Measurements from ENCODE around the gene AMH. TPM values are rescaled to one million over a fixed set of nuclear protein-coding genes. Genes with fewer than 3 reads are reported as not detected.
A peak's percentile ranks its signal among the peaks of the same experiment; 100 is the strongest.

The AMH gene
- total RNA-seq, 1 experiment from 2014 or later, result 0.48 TPM

DNA sequence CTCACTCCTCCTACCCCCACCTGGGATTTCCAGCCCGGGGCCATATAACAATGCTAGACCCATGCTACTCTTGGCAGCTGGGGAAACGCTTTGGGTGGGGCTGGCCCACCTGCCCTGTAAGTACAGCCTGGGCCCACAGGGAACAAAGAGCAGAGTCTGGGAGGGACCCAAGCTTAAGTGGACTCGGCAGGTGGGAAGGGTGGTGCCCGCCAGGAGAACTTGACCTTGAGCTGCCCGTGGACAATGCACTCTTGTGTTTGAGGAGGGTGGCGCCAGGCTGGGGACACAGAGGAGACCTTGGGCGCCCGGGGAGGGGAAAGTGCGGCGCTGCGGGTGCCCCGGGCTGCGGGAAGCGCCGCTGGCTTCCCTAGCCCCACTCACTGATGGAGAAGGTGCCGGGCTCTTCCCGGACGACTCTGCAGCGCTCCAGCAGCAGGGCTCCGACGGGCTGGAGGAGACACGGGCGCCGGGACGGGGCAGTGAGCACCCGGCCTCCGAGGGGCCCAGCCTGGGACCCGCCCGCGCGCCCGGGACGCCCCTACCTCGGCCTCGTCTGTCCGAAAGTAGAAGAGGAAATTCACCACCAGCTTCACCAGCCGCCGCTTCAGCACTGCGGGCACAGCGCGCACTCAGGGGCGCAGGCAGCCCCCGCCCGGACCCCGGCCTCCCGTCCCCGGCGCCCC is 13.6 kb upstream of the AMH start:
- DNase-seq (ENCODE audit: low read depth), result no peak

DNA sequence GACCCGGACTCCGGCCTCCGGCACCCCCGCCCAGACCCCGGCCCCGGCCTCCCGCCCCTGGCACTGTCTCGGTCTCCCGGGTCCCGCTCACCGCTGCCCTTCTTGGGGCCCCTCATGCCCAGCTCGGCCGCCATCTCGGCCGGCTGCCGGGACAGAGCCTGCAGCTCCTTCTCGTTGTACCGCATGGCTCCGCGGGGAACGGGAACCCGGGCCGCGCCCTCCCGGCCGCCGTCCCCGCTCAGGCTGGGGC is 13.1 kb upstream of the AMH start:
- DNase-seq (ENCODE audit: low read depth), result no peak

DNA sequence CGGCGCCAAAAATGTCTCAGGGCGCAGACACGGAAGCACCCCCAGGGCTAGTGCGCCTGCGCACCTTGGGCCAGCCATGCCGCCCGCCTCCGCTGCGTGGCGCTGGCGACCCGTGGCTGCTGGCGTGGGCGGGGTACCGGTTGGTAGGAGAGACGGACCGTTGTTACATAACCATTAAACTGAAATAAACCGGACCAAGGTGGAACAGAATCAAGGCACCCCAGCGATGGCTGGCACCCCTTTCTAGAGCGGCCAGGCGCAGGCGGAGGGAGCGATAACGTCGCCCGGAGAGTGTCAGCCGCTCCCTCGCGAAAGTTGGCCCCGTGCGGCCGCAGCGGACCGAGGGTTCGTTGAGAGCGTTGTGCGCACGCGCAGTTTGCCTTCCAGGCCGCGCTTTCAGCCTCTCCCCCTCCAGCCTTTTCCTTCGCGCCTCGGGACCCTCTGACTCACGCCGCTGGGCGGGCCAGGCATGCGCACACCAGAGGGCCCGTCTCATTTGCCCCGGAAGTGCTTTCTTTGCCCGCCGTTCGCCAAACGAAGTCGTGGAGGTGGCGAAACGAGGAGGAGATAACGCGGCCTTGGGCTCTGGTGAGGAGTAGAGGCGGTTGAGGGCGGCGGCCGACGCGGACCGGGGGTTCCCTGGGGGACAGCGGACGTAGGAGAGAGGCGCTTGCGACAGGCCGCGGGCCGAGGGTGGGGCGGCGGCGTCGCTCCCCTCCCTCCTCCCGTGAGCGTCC is 12.6 kb upstream of the AMH start, which contains the start of the genes PLEKHJ1 and SF3A2:
Gene PLEKHJ1 (minus strand): TSS at position 16 of the 737 bp plus-strand sequence. CDS start 81 bp downstream, outside the sequence.
Gene SF3A2 (plus strand): TSS at position 511 of the 737 bp plus-strand sequence. CDS start 6,595 bp downstream, outside the sequence.
- DNase-seq (ENCODE audit: low read depth), result peak; percentile 96

DNA sequence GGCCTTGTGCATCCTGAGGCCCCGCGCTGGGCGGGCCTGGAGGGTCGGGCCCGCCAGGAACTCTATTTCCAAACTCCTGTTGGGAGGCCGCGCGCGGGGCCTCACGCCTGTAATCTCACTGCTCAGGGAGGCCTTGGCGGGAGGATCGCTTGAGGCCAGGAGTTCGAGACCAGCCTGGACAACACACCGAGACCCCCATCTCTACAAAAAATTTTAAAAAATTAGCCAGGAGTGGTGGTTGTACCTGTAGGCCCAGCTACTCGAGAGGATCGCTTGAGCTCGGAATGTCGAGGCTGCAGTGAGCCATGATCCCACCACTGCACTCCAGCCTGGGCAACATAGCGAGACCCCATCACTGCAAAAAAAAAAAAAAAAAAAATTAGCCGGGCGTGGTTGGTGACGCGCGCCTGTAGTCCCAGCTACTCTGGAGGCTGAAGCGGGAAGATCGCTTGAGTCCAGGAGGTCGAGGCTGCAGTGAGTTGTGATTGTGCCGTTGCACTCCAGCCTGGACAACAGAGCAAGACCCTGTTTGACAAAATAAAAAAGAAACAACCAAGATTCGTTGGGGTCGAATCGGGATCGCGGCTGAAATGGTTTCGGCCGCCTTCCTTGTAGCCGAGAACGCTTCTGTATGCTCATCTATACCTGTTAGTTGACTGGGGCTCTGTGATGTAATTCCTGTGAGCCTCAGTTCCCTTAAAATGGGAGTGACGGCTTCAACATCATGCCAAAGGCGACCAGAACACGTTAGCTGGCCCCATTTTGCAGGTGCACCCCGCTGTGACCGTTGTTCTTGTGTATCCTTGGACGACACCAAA is 11.9 kb upstream of the AMH start:
- DNase-seq (ENCODE audit: low read depth), result no peak

DNA sequence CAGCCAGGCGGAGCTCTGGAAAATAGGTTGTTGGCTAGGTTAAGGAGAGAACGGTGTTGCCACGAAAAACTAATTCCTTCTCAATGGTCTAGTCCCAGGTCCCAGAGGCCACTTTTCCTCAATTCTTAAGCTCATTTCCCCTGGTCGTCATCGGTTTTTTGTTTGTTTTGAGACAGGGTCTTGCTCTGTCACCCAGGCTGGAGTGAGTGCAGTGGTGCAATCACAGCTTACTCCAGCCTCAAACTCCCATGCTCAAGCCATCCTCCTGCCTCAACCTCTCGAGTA is 11.3 kb upstream of the AMH start:
- DNase-seq (ENCODE audit: low read depth), result no peak

DNA sequence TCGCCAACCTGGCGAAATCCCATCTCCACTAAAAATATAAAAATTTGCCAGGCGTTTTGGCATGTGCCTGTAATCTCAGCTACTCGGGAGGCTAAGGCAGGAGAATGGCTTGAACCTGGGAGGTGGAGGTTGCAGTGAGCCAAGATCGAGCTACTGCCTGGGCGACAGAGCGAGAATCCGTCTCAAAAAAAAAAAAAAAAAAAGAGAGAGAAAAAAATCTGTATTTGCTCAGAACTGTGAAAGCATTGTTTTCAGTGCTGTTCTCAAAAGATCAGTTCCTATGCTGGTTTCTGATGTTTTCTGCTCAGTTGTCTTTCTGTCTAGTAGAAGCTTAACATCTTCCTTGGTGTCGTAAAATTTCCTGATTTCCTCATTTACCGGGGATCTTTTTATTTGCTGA is 9.9 kb upstream of the AMH start:
- no peak for DNase-seq (ENCODE audit: low read depth)

DNA sequence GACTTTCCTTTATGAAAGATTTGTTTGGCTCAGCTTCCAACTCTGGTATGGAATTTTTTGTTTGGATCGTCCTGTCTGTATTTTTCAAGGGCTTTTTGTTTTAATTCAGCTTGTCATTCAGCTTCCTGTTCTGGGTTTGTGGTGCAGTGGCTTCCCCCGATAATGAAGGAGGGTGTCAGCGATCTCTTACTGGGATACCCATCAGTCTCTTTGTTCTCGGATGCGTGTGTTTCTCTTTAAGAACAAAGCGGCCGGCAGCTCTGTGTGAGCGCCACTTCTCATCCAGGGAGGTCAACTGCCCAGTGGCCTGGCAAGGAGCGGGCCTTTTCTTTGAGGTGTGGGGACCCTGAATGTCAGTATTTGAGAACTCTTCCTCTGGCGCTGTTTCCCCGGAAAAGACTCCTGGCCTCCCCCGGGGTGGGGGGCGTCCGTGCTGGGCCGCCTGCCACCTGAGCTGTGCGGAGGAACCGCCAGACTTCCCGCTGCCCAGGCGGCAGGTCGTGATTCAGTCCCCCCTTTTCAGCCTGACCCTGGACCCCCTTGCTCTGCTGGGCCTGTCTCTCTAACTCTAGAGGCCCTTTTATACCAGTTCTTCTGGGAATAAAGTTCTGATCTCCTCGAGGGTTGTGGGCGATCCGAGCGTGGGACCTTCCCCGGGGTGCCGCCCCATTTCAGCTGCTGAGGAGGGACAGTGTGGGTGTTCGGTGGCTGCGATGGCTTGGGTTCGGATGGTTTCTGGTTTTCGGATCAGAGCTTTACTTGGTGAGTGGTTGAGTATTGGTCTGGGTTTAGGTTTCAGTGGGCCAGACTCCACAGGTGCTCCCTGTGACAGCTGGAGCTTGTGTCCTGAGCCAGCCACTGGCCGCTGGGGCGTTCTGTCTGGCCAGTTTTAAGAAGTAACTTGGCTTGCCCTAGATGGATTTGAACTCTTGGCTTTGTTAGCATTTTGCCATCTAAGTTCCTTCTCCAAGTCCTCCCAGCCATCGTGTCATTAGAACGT is 9.1 kb upstream of the AMH start:
- peak; percentile 67 for DNase-seq (ENCODE audit: low read depth)

DNA sequence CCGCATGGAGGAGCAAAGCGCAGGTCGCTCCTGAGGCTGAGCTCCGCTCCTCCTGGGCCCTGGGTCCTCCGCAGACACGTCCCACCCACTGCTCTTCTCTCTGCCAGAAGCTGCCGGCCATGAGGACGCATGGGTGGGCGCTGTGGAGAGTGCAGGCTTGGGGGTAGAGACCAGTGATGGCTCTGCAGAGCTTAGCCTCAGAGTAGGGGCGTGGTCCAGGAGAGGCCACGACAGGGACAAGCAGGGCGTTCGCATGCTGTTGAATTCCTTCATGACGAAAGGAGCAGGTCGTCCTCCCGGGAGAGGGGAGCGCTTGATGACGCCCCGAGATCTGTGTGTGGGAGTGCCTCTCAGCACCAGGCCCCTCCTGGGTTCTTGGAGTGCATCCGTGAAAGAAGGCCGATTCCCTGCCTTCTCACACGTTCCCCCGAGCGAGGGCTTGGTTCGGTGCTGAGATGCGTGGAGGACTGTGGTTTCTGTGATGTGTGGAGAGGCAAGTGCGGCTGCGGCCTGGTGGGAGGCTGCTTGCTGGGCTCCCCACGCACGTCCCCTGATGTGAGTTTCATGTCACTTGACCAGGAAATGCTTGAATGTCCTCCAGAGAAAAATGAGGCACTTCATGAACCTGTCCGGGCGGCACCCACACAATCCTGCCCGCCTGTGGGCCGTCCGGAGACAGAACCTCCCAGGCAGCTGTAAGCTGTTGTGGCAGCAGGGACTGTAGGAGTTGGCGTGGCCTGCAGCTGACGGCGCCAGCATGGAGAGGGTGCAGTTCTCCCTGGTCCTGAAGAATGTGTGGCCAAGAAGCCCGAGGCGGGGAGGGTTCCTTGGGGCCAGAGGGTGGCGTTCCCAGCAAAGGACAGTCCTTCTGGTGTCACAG is 8.0 kb upstream of the AMH start:
- DNase-seq (ENCODE audit: low read depth), result no peak

DNA sequence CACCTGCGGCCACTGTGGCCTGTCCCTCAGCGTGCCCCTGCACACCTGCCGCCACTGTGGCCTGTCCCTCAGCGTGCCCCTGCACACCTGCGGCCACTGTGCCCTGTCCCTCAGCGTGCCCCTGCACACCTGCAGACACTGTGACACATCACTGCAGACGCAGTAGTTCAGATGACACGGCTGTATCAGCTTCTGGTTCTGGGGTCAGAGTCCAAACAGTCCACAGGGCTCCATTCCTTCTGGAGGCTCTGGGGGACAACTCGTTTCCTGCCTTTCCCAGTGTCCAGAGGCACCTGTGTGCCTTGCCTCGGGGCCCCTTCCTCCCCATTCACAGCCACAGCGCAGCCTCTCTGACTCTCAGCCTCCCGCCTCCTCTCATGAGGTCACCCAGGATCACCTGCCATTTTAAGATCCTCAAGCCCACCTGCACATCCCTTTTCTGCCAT is 7.0 kb upstream of the AMH start:
- no peak for DNase-seq (ENCODE audit: low read depth)

DNA sequence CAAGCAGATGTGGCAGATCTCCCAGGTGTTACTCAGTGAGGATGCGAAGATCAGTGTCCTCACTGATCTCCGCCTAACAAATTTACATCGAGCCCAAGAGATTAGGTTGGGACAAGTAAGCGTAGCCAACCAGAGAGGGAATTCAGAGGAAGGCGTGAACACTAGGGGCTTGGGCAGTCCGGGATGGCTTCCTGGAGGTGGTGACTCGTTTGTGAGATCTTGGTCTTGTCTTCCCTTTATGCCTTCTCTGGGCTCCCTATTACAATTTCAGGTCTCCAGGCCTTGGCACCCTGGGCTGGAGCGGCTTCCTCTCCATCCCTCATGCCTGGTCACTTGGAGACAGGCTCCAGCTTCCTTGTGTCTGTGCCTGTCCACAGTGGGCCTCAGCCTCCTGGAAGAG is 6.3 kb upstream of the AMH start:
- no peak for DNase-seq (ENCODE audit: low read depth)

DNA sequence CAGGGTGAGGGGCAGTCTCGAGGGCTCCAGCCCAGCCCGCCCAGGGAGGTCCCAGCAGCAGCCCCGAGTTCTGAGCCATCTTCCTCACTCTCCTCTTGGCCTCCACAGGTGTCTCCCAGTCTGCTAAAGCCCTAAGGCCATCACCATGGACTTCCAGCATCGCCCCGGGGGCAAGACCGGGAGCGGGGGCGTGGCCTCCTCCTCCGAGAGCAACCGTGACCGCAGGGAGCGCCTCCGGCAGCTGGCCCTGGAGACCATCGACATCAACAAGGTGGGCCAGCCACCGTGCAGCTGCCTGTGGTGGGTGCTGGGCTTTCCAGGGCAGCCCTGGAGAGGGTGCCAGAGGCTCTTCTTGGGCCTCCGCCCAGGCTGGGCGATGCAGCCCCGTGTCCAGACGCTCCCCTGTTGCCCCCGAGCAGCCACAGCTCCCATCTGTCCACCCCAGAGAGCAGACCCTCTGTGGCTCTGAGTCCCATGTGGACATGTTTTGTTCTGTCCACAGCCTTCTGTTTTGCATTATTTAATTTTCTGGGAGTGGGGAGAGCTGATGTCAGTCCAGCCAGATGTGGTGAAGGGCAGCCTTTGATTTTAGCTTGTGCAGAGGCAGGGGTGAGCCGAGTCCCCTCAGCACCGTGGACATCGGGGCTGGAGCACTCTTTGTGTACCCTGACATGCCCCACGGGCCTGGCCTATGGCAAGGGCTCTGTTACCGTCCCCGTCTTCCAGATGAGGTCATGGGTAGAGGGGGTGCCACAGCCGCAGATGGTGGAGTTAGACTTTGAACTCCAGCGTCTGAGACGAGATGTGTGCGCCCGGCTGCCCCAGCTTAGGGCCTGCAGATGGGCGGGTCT is 5.6 kb upstream of the AMH start:
- DNase-seq (ENCODE audit: low read depth), result no peak

DNA sequence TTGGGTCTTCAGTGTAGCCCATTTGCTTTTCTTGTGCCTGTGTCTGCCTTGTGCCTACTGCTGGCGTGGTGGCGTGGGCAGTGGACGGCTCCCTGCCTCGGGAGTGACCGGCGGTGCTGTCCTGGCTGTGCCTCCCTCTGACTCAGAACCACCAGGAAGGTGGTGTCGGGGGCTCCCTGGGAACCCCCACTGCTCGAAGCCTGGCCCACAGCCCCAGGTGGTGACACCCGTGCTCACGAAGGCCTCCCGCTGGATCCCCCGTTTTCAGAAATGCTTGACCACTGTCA is 5.1 kb upstream of the AMH start:
- DNase-seq (ENCODE audit: low read depth), result no peak

DNA sequence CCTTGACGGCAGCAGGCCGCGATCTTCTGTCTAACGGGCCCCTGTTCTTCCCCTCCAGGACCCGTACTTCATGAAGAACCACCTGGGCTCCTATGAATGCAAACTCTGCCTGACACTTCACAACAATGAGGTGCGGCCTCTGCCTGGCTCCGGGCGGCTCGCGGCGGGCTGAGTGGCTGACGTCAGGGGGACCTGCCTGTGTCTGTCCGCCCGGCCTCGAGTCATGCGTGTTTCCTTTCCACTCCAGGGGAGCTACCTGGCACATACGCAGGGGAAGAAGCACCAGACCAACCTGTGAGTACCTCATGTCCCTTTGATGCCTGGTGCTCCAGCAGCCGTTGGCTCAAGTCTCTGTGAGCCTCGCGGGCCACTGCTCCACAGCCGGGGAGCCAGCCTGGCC is 4.6 kb upstream of the AMH start:
- DNase-seq (ENCODE audit: low read depth), result no peak

DNA sequence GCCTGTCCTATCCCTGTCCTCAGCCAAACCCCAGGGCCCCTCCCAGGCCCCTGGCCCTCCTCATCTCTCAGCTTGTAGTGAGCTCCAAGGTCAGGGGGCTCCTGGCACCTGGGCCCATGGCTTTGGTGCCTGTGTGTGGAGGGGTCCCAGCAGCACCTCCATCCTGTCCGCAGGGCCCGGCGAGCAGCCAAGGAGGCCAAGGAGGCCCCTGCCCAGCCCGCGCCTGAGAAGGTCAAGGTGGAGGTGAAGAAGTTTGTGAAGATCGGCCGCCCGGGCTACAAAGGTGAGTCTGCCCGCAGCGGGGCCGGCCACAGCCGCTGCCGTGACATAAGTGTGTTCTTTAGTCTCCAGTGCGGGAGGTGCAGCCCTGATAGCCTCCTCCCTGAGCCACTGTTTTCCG is 3.9 kb upstream of the AMH start:
- no peak for DNase-seq (ENCODE audit: low read depth)

DNA sequence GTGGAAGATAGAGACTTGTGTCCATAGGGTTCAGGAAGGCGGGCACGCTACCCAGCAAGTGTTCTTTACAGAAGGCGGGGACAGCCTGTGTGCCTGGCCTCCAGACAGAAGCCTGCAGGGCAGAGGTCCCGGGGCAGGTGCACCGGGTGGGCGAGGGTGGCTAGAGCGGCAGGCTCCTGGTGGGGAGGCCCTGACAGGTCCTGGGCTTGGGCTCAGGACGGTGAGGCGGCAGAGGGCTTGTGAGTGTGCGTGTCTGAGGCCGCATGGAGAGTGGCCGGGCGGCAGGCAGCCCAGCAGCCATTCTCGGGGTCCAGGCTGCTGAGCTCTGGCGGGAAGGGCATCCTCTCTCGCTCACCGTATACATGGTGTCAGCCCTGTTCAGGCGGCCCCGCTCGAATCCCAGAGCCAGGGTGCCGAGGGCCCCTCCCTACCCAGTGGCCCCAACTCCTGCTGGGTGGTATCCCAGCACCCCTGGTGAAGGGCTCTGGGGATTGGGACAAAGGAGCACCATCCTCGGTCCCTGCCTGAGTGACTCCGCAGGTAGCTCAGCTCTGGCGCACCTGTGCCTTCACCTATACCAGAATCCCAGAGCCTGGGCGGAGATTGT is 3.0 kb upstream of the AMH start:
- DNase-seq (ENCODE audit: low read depth), result no peak

DNA sequence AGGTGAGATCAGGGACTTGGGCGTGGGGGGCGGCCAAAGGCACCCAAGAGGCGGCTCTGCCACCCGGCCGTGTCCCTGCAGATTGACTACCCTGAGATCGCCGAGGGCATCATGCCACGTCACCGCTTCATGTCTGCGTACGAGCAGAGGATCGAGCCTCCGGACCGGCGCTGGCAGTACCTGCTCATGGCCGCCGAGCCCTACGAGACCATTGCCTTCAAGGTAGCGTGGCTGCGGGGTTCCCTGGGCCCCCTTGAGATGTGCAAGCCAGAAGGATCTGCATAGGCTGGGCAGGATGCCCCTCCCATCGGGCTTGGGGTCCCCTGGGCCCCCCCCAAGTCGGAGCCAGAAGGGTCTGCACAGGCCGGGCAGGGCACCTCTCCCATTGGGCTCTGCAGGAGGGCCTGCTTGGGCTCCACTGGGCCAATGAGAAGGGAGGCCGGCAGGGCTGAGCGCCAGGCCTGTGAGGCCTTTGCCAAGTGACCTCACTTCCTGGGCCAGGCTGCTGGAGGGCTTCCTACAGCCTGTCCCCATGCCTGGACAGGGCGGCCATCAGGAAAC is 2.2 kb upstream of the AMH start:
- peak; percentile 47 for DNase-seq (ENCODE audit: low read depth)

DNA sequence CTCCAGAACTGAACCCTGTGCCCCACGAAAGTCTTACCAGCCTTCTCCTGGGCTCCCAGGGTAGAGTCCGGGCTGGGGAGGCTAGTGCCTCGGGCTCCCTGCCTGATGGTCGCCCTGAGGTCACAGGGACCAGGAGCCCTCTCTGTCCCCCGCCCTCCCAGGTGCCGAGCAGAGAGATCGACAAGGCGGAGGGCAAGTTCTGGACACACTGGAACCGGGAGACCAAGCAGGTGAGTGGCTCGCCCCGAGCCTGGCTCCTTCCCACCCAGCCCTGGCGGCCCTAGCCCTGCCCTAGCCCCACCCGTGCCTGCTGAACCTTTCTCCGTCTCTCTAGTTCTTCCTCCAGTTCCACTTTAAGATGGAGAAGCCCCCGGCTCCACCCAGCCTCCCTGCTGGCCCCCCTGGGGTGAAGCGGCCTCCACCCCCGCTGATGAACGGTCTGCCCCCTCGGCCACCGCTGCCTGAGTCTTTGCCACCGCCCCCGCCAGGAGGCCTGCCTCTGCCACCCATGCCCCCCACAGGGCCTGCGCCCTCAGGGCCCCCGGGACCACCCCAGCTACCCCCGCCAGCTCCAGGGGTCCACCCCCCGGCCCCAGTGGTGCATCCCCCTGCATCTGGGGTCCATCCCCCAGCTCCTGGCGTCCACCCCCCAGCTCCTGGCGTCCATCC is 1.6 kb upstream of the AMH start:
- DNase-seq (ENCODE audit: low read depth), result no peak

DNA sequence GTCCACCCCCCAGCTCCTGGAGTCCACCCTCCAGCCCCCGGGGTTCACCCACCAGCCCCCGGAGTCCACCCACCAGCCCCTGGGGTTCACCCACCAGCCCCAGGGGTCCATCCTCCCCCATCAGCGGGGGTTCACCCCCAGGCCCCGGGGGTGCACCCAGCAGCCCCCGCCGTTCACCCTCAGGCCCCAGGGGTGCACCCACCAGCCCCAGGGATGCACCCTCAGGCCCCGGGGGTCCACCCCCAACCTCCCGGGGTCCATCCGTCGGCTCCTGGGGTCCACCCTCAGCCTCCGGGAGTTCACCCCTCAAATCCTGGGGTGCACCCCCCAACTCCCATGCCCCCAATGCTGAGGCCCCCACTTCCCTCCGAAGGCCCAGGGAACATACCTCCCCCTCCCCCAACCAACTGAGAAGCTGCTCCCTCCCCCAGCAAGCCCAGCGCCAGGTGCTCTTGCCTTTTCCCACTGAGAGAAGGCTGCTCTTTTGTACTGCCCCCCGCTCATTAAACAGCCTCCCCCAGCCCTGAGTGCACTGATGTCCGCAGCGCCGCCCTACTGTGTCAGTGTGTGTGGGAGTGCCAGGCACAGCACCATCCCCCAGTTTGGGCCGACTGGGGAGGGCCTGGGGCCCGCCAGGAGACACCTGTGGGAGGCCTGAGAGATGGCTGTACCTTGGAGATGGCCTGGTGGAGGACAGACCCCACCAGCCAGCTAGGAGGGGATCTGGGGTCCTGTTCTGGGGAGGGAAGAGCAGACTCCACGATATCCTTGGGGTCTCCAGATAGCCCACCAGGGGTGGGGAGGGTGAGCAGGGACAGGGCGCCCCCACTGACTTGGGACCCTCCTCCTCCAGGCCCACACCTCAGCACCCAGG is 750 bp upstream of the AMH start:
- DNase-seq (ENCODE audit: low read depth), result no peak

All from RPMI7951 (cell line).